Ascending aorta (tissue), 2 donors: ENCODE data around the gene TFB1M. TPM values are rescaled to one million over a fixed set of nuclear protein-coding genes. Genes with fewer than 3 reads are reported as not detected.
"Not testable (repeated sequence)": the region's sequence is repeated elsewhere in the genome, so short reads cannot be mapped to it uniquely, and the experiment has no call there.

Experiments used
- DNase-seq, 2 donors: peaks; one replicate each; pipeline ENCODE4 v3.0.0-alpha.2; 2019; ENCODE audit warnings: low spot score in 2 of 2
- H3K27ac ChIP-seq, 2 donors: fragments of 200-600 bp; sonication (generic); one replicate each; pipeline ENCODE4 v1.5.1; 2016 to 2017; ENCODE audit warnings: mild to moderate bottlenecking in 1 of 2
- H3K27me3 ChIP-seq: fragments of 200-600 bp; sonication (generic); one replicate; pipeline ENCODE4 v1.5.1; 2017
- H3K36me3 ChIP-seq, 2 donors: fragments of 200-600 bp; sonication (generic); one replicate each; pipeline ENCODE4 v1.5.1; 2016
- H3K4me1 ChIP-seq, 2 donors: fragments of 200-600 bp; sonication (generic); one replicate each; pipeline ENCODE4 v1.5.1; 2016 to 2017; ENCODE audit warnings: mild to moderate bottlenecking in 1 of 2
- H3K4me3 ChIP-seq, 2 donors: fragments of 200-600 bp; sonication (generic); one replicate each; pipeline ENCODE4 v1.5.1; 2016 to 2017; ENCODE audit warnings: mild to moderate bottlenecking in 1 of 2
- H3K9me3 ChIP-seq, 2 donors: fragments of 200-600 bp; sonication (generic); one replicate each; pipeline ENCODE4 v1.5.1; 2016
- CTCF ChIP-seq, 3 experiments: fragments of 200-600 bp in 2 of 3; fragments of 450-650 bp in 1 of 3; sonication (generic) in 2 of 3; IDR thresholded peaks; one replicate each; pipeline ENCODE4 v1.5.1; 2016 to 2019; ENCODE audit warnings: antibody characterized with exemption in 3 of 3, mild to moderate bottlenecking in 1 of 3, moderate library complexity in 1 of 3
- intact Hi-C: fragments of 100-400 bp; cut with DNase I; formaldehyde crosslinking; loops from one replicate; pipeline ENCODE4 v1.15.1; 2023
- total RNA-seq: library from RNA; depleted of rRNA; stranded (reverse); fragments of >200 nt; gene quantifications from one replicate; pipeline ENCODE4 v1.1.0, GENCODE V29; 2016

Gene TFB1M
- total RNA-seq, 1 donor from 2014 or later: 2.9 TPM

DNA sequence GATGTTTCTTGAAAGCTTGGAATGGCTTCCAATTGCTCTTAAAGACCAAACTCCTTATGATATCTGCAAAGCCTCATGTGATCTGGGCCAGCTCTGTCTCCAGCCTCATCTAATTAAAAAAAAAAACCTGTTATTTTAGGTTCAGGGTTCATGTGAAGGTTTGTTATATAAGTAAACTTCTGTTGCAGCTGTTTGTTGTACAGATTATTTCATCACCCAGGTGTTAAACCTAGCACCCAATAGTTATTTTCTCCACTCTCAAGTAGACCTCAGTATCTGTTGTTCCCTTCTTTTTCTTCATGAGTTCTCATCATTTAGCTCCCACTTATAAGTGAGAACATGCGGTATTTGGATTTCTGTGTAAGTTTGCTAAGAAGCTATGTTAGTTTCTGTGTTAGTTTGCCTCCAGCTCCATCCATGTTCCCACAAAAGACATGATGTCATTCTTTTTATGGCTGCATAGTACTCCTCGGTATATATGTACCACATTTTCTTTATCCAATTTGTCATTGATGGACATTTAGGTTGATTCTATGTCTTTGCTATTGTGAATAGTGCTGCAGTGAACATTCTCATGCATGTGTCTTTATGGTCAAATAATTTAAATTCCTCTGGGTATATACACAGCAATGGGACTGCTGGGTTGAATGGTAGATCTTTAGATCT lies 30.2 kb upstream of the TFB1M start:
- Histone ChIP-seq H3K36me3 (no peaks in the 10 kb centered on the region), H3K4me1 (no peaks in the 10 kb centered on the region), H3K9me3 (peaks cover 18 to 32% of the 10 kb centered on the region in 2 donors), H3K4me3 (no peak overlapping the region), H3K27ac (no peak overlapping the region), H3K27me3 (no peaks in the 10 kb centered on the region)
- TF ChIP-seq CTCF (IDR thresholded peaks at IDR 0.05): no peak
- DNase-seq: no peak
- intact Hi-C loops: no loop called here

DNA sequence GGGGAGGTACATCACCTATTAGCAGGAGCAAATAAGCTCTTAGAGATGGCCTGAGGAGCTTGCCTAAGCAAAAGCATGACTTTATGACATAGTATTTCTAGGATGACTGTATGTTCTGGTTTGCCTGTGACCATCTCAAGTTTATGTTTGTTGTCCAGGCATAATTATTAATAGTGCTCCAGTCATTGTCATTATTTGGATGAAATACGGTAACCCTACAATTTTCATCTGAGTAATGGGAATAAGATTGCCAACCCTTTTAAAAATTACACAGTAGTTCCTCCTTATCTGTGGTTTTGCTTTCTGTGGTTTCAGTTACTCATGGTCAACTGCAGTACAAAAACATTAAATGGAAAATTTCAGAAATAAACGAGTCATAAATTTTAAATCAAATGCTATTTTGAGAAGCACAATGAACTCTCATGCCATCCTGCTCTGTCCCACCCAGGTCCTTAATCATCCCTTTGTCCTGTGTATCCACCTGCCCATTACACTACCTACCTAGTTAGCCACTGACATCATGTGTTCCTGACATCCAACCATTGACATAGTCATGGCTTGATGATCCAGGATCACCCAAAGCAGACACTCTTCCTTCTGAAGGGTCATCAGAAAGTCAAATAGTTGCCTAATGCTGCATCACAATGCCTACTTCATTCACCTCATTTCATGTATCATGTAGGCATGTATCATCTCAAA lies 27.0 kb upstream of the TFB1M start:
- Histone ChIP-seq H3K27me3 (no peaks in the 10 kb centered on the region), H3K4me1 (no peaks in the 10 kb centered on the region), H3K9me3 (peaks cover 9 to 15% of the 10 kb centered on the region in 2 donors), H3K4me3 (no peak overlapping the region), H3K27ac (no peak overlapping the region), H3K36me3 (no peaks in the 10 kb centered on the region)
- no peak for TF ChIP-seq CTCF (IDR thresholded peaks at IDR 0.05)
- intact Hi-C loops: no loop called here
- no peak for DNase-seq

GRCh38 chr6:155340464-155341129 lies 26.3 kb upstream of the TFB1M start:
- TF ChIP-seq CTCF (IDR thresholded peaks at IDR 0.05): no peak
- Histone ChIP-seq H3K27me3 (no peaks in the 10 kb centered on the region), H3K4me1 (no peaks in the 10 kb centered on the region), H3K9me3 (peaks cover 9 to 10% of the 10 kb centered on the region in 2 donors), H3K27ac (no peak overlapping the region), H3K4me3 (no peak overlapping the region), H3K36me3 (no peaks in the 10 kb centered on the region)
- intact Hi-C loops: no loop called here
- DNase-seq: no peak

- H3K27me3 ChIP-seq, H3K4me3 ChIP-seq, H3K27ac ChIP-seq, H3K36me3 ChIP-seq, intact Hi-C loops, H3K4me1 ChIP-seq, DNase-seq: not testable (repeated sequence)
- peaks cover 9 to 11% of the 10 kb centered on the region in 2 donors for H3K9me3 ChIP-seq
Measured at GRCh38 chr6:155339929-155340328, 25.6 kb upstream of the TFB1M start.

DNA sequence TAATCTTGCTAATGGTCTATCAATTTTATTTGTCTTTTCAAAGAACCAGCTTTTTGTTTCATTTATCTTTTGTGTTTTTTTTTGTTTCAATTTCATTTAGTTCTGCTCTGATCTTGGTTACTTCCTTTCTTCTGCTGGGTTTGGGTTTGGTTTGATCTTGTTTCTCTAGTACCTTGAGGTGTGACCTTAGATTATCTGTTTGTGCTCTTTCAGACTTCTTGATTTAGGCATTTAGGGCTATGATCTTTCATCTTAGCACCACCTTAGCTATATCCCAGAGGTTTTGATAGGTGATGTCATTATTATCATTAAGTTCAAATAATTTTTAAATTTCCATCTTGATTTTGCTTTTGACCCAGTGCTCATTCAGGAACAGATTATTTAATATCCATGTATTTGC lies 24.0 kb upstream of the TFB1M start:
- H3K27me3 ChIP-seq, H3K27ac ChIP-seq, H3K4me1 ChIP-seq, intact Hi-C loops, H3K4me3 ChIP-seq, DNase-seq, H3K36me3 ChIP-seq: not testable (repeated sequence)
- peaks cover 9 to 11% of the 10 kb centered on the region in 2 donors for H3K9me3 ChIP-seq

- no peaks in the 10 kb centered on the region for H3K36me3 ChIP-seq
- no peak for TF ChIP-seq CTCF (IDR thresholded peaks at IDR 0.05)
- H3K4me1 ChIP-seq: no peaks in the 10 kb centered on the region
- intact Hi-C loops: no loop called here
- no peaks in the 10 kb centered on the region for H3K27me3 ChIP-seq
- peaks cover 6 to 7% of the 10 kb centered on the region in 2 donors for H3K9me3 ChIP-seq
- no peak for DNase-seq
- H3K4me3 ChIP-seq: no peak overlapping the region
- no peak overlapping the region for H3K27ac ChIP-seq
Measured at GRCh38 chr6:155335265-155335664, 21.0 kb upstream of the TFB1M start.

- H3K36me3 ChIP-seq, DNase-seq, H3K27me3 ChIP-seq, intact Hi-C loops, H3K4me3 ChIP-seq, H3K9me3 ChIP-seq, H3K4me1 ChIP-seq, H3K27ac ChIP-seq: not testable (repeated sequence)
Measured at GRCh38 chr6:155334073-155334472, 19.8 kb upstream of the TFB1M start.
